Uterus (tissue), 4 donors: Measurements from ENCODE around the gene ADORA1. TPM values are rescaled to one million over a fixed set of nuclear protein-coding genes. Genes with fewer than 3 reads are reported as not detected.

Source experiments
- DNase-seq, 2 donors: peaks; one replicate each; pipeline ENCODE4 v3.0.0-alpha.2; 2019 to 2020
- H3K27ac ChIP-seq, 2 donors: fragments of 200-600 bp; sonication (generic); 1 replicate in 1 of 2; 2 replicates in 1 of 2; pipeline ENCODE4 v1.5.1; 2016 to 2018
- H3K27me3 ChIP-seq, 2 donors: fragments of 200-600 bp; sonication (generic); one replicate each; pipeline ENCODE4 v1.5.1; 2018 to 2019; ENCODE audit warnings: control low read depth in 1 of 2
- H3K36me3 ChIP-seq, 2 donors: fragments of 200-600 bp; sonication (generic); one replicate each; pipeline ENCODE4 v1.5.1; 2019; ENCODE audit warnings: control low read depth in 1 of 2
- H3K4me1 ChIP-seq, 2 donors: fragments of 200-600 bp; sonication (generic); one replicate each; pipeline ENCODE4 v1.5.1; 2018 to 2019; ENCODE audit warnings: control low read depth in 1 of 2
- H3K4me3 ChIP-seq, 2 donors: fragments of 200-600 bp; sonication (generic); 1 replicate in 1 of 2; 2 replicates in 1 of 2; pipeline ENCODE4 v1.5.1; 2018 to 2019; ENCODE audit warnings: mild to moderate bottlenecking in 1 of 2
- H3K9me3 ChIP-seq, 2 donors: fragments of 200-600 bp; sonication (generic); one replicate each; pipeline ENCODE4 v1.5.1; 2019; ENCODE audit warnings: control low read depth in 1 of 2
- CTCF ChIP-seq, 4 experiments: fragments of 200-600 bp in 2 of 4; fragments of 450-650 bp in 2 of 4; sonication (generic) in 2 of 4; IDR thresholded peaks; one replicate each; pipeline ENCODE4 v1.5.1; 2016 to 2019; ENCODE audit warnings: antibody characterized with exemption in 4 of 4, mild to moderate bottlenecking in 2 of 4, moderate library complexity in 1 of 4
- POLR2A ChIP-seq, 2 donors: fragments of 450-650 bp; IDR thresholded peaks; one replicate each; pipeline ENCODE4 v1.6.1; 2016; ENCODE audit warnings: antibody characterized with exemption in 2 of 2, mild to moderate bottlenecking in 1 of 2, moderate library complexity in 1 of 2
- intact Hi-C: fragments of 100-400 bp; cut with DNase I; formaldehyde crosslinking; loops from one replicate; pipeline ENCODE4 v1.15.1; 2023; ENCODE audit warnings: low total_unique reads
- total RNA-seq, 4 donors: library from RNA; depleted of rRNA in 3 of 4; stranded (reverse); fragments of >200 nt in 3 of 4; gene quantifications; one replicate each; pipeline versions ENCODE4 v1.1.0 to v1.2.4, GENCODE V29; 2014 to 2023
- donor health status: DM: yes; HTN: yes; CAD: no.

The ADORA1 gene
- total RNA-seq, 4 donors from 2014 or later, result 3.0 TPM; not detected in 2

DNA sequence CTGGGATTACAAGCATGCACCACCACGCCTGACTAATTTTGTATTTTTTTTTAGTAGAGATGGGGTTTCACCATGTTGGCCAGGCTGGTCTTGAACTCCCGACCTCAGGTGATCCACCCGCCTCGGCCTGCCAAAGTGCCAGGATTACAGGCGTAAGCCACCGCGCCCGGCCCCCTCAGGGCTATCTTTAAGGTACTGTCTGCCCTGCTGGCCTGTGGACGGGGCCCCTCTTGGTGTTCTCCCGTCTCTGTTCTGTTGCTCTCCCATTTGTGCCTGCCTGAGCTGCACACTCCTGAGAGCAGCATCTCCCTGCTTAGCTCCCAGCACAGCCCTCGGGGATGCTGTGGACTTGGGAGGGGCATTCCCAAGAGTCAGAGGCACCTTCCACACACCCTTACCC lies 34.2 kb downstream of the ADORA1 start:
- no peak overlapping the region for H3K27ac ChIP-seq
- no peak for DNase-seq
- H3K4me3 ChIP-seq, result no peak overlapping the region
- no peaks in the 10 kb centered on the region for H3K36me3 ChIP-seq
- H3K4me1 ChIP-seq, result no peaks in the 10 kb centered on the region
- no peaks in the 10 kb centered on the region for H3K9me3 ChIP-seq
- no peak for TF ChIP-seq POLR2A (IDR thresholded peaks at IDR 0.05)
- TF ChIP-seq CTCF (IDR thresholded peaks at IDR 0.05), result no peak
- intact Hi-C loops, result no loop called here
- no peaks in the 10 kb centered on the region for H3K27me3 ChIP-seq

DNA sequence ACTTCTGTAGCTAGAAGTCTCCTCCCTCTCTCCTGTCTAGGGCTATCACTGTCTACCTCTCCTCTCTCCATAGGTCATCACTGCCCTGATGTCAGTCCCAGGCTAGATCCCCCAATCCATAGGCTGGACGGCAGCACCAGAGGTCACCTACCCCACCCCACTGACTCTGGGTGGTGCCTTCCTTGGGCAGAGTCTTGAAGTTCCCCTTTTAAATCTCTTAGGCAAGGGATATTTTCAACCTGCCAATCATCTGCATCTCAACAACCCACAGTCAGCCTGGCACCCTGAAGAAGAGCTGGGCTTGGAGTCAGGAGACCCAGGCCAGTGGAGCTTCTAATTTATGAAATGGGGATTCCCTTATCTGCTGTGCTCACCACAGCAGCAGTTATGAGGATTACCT lies 34.9 kb downstream of the ADORA1 start:
- no peak for TF ChIP-seq CTCF (IDR thresholded peaks at IDR 0.05)
- TF ChIP-seq POLR2A (IDR thresholded peaks at IDR 0.05), result no peak
- no peaks in the 10 kb centered on the region for H3K36me3 ChIP-seq
- H3K4me3 ChIP-seq, result no peak overlapping the region
- H3K4me1 ChIP-seq, result no peaks in the 10 kb centered on the region
- DNase-seq, result no peak
- no peaks in the 10 kb centered on the region for H3K9me3 ChIP-seq
- intact Hi-C loops, result no loop called here
- no peaks in the 10 kb centered on the region for H3K27me3 ChIP-seq
- no peak overlapping the region for H3K27ac ChIP-seq

GRCh38 chr1:203163891-203164635 lies 36.5 kb downstream of the ADORA1 start:
- intact Hi-C loops, result no loop called here
- Histone ChIP-seq H3K27ac (no peak overlapping the region), H3K4me3 (no peak overlapping the region), H3K4me1 (no peaks in the 10 kb centered on the region), H3K9me3 (no peaks in the 10 kb centered on the region), H3K27me3 (no peaks in the 10 kb centered on the region), H3K36me3 (no peaks in the 10 kb centered on the region)
- DNase-seq, result no peak
- TF ChIP-seq CTCF (IDR thresholded peaks at IDR 0.05), result no peak
- TF ChIP-seq POLR2A (IDR thresholded peaks at IDR 0.05), result no peak

DNA sequence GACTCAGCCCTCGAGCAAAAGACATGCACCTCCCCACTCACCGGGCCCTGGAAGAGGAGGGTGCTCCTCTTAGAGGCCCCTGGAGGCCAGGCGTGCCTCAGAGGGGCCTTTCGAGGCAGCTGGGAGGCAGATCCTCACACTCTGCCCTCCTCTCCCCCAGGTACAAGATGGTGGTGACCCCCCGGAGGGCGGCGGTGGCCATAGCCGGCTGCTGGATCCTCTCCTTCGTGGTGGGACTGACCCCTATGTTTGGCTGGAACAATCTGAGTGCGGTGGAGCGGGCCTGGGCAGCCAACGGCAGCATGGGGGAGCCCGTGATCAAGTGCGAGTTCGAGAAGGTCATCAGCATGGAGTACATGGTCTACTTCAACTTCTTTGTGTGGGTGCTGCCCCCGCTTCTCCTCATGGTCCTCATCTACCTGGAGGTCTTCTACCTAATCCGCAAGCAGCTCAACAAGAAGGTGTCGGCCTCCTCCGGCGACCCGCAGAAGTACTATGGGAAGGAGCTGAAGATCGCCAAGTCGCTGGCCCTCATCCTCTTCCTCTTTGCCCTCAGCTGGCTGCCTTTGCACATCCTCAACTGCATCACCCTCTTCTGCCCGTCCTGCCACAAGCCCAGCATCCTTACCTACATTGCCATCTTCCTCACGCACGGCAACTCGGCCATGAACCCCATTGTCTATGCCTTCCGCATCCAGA lies 37.7 kb downstream of the ADORA1 start:
- no peaks in the 10 kb centered on the region for H3K9me3 ChIP-seq
- no peak for DNase-seq
- no peaks in the 10 kb centered on the region for H3K36me3 ChIP-seq
- no peak overlapping the region for H3K27ac ChIP-seq
- intact Hi-C loops, result no loop called here
- no peaks in the 10 kb centered on the region for H3K27me3 ChIP-seq
- TF ChIP-seq CTCF (IDR thresholded peaks at IDR 0.05), result no peak
- no peaks in the 10 kb centered on the region for H3K4me1 ChIP-seq
- H3K4me3 ChIP-seq, result no peak overlapping the region

- no peak for TF ChIP-seq CTCF (IDR thresholded peaks at IDR 0.05)
- TF ChIP-seq POLR2A (IDR thresholded peaks at IDR 0.05), result no peak
- Histone ChIP-seq H3K4me1 (no peaks in the 10 kb centered on the region), H3K36me3 (no peaks in the 10 kb centered on the region), H3K27me3 (no peaks in the 10 kb centered on the region), H3K9me3 (no peaks in the 10 kb centered on the region), H3K4me3 (no peak overlapping the region), H3K27ac (no peak overlapping the region)
- DNase-seq, result no peak
- intact Hi-C loops, result no loop called here
These were observed 38.3 kb downstream of the ADORA1 start for GRCh38 chr1:203165800-203166161.
